GM12872 (cell line): ENCODE measurements around the gene NAB1.

ENCODE experiments used
- TF ChIP-seq, protein P1 (sequence below): IDR thresholded peaks from 3 replicates; pipeline ENCODE4 v1.5.1; 2011; ENCODE audit warnings: low read depth, mild to moderate bottlenecking, low read length, moderate library complexity; ENCODE audit not compliant: insufficient read depth

Gene NAB1

DNA sequence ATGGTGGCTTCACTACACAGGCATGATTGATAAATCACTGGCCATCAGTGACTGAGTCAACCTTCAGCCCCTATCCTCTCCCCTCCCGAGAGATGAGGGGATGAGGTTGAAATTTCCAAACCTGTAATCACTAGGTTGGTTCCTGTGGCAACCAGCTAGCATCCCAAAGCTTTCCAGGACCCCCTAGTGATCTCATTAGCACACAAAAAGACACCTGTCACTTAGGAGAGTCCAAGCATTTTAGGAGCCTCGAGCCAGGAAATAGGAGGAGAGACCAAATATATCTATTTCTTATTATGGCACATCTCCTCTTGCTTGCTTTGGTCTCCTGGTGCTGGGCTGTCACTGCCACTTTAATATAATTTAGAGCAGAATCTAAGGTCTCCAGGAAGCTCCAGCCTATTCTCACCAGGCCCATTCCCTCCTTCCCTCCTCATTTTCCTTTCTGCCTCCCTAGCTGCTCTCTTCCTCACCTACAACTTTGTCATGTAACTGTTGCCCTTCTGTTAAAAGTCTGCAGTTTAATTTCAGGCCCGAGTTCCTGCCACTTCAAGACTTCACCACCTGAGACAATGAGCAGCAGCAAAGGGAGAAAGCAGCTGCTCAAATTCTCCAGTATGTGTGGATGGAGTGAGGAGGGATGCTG, 33.2 kb upstream of the NAB1 start:
- TF ChIP-seq, protein P1, sequence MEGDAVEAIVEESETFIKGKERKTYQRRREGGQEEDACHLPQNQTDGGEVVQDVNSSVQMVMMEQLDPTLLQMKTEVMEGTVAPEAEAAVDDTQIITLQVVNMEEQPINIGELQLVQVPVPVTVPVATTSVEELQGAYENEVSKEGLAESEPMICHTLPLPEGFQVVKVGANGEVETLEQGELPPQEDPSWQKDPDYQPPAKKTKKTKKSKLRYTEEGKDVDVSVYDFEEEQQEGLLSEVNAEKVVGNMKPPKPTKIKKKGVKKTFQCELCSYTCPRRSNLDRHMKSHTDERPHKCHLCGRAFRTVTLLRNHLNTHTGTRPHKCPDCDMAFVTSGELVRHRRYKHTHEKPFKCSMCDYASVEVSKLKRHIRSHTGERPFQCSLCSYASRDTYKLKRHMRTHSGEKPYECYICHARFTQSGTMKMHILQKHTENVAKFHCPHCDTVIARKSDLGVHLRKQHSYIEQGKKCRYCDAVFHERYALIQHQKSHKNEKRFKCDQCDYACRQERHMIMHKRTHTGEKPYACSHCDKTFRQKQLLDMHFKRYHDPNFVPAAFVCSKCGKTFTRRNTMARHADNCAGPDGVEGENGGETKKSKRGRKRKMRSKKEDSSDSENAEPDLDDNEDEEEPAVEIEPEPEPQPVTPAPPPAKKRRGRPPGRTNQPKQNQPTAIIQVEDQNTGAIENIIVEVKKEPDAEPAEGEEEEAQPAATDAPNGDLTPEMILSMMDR = no peak

DNA sequence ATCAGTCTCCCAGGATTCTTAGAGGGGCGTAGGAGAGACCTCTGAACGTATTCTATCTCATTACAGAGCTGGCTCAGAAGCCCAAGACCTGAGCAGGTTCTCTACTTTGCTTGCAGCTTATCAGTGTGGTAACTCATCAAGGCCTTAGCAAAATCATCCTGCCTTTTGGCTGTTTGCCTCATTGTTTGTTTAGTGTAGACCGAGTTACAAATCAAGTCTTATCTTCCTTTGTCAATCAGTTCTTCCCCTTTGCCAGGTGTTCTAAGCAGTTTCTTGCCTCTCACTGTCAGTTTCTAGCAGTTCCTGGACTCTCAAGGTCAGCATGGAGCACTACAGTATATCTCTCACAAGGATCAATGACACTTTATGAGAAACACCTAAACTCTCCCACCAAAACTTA, 30.9 kb upstream of the NAB1 start:
- TF ChIP-seq, protein P1 = no peak

- TF ChIP-seq, protein P1 = no peak
These were observed 23.2 kb upstream of the NAB1 start for GRCh38 chr2:190625691-190626090.

DNA sequence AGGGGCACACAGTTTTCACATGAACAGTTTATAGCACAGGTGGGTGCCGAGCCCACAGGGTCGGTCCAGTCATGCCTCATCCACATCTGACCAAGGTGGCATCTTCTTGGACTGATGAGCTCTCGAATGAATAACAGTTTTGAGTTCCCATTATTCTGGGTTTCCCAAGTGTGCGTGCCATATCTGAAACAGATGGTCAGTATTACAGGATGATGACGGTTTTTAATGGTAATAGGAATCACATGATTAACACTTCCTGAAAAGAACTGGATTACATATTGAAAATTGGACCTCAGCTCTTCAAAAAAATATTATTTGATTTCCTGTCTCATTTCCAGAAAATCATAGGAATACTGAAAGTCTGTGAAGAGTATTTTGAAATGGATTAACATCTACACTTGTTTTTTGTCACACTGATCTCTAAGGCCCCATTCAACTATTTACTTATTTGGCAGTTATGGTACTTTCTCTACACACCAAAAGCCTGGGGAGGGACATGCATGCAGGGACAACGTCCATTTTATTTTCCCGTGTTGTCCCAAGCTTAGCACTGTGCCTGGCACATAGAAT, 22.2 kb upstream of the NAB1 start:
- TF ChIP-seq, protein P1 = no peak

DNA sequence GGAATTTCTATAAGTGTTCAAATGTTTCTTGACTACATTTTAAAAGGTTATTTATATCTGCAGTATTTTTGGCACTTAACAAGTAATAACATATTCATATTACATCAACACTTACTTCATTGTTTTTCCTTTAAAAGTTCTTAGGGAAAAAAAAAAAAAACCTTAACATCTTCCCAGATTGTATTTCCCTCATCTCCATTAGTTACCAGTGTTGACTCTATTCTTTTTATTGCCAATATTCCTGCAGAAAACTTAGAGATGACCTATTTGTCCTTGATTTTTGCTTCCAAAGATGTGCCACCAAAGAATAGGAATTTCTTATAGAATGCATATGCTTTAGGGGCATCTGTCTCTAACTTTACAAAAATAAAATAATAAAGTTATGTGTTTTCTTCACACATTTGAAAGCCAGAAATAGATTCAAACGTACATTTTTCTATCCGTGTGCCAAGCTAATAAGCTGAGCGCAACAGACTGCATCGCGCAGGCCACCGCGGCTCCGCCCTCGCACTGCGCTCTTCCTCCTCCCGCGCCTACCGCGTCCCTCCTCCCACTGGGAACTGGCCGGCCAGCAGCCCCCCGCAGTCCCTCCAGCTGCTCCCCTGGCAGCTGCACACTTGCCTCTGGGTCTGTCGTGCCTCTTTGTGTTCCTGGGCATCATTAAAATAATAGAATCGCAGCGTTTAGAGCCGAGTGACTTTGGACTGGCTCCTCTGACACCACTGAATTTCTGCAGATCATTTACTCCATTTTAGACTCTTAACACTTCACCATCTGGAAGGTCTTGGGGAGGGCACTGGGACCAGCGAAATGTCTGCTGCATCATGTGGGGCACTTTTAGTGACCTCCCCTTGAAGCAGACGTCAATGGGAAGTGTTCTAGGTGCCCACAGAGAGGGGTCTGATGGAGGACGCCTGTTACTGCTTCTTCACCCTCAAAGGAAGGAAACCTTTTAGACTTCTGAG, 21.2 kb upstream of the NAB1 start:
- TF ChIP-seq, protein P1 = no peak

GRCh38 chr2:190628591-190629319, 20.1 kb upstream of the NAB1 start:
- TF ChIP-seq, protein P1 = no peak

GRCh38 chr2:190634381-190634780, 14.5 kb upstream of the NAB1 start:
- TF ChIP-seq, protein P1 = no peak
